Stimulated activated CD8-positive, alpha-beta memory T cell treated with anti-CD3 and anti-CD28 coated beads, Interleukin-15, amount 100 ng/mL, for 48 hours (primary cell): Measurements from ENCODE around the gene FNDC5.

ENCODE experiments used
- DNase-seq, 2 donors: peaks; one replicate each; pipeline ENCODE4 v3.0.0-alpha.2; 2020; ENCODE audit warnings: low read depth in 2 of 2

FNDC5 gene

DNA sequence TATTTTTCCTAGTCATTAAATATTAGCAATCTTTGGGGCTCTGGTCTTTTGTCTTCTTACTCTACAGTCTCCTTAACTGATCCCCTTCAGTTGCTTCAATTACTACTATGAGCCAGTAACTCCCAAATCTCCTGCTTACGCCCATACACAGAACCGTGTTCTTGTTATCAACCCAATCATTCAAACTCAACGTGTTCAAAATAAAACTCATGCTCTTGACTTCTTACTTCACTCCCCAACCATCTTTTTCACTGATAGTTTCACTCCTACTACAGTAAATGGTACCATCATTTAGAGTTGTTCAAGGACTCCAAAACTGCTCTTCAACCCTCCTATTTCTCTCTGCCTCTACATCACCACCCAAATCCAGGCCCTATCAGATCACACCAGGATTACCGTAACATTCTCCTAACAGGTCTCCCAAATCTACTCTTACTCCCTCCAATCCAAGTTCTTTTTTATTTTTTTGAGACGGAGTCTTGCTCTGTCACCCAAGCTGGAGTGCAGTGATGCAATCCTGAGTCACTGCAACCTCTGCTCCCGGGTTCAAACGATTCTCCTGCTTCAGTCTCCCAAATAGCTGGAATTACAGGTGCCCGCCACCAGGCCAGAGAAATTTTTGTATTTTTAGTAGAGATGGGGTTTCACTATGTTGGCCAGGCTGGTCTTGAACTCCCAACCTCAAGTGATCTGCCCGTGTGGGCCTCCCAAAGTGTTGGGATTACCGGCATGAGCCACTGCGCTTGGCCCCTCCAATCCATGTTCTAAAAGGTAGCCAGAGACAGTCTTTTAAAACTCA lies 56.6 kb downstream of the FNDC5 start:
- DNase-seq, result no peak
